H1 (cell line): Measurements from ENCODE around the gene MYO9B. TPM values are rescaled to one million over a fixed set of nuclear protein-coding genes. Genes with fewer than 3 reads are reported as not detected.

Source experiments
- CTBP2 ChIP-seq: IDR thresholded peaks from 2 replicates; pipeline ENCODE4 v1.7.0; 2011; ENCODE audit warnings: borderline replicate concordance, mild to moderate bottlenecking, moderate library complexity, mixed read lengths, low read length; ENCODE audit not compliant: insufficient read depth, insufficient read length
- E2F6 ChIP-seq: IDR thresholded peaks from 2 replicates; pipeline ENCODE4 v1.6.1; 2012; ENCODE audit warnings: inconsistent platforms
- EP300 ChIP-seq, 2 experiments: IDR thresholded peaks; 1 replicate in 1 of 2; 2 replicates in 1 of 2; pipeline ENCODE4 v1.6.1; 2011 to 2012; ENCODE audit warnings: low read depth in 2 of 2, low read length in 2 of 2, mild to moderate bottlenecking in 2 of 2, borderline replicate concordance in 1 of 2, inconsistent platforms in 1 of 2, moderate library complexity in 1 of 2
- KDM5A ChIP-seq: fragments of 200-600 bp; IDR thresholded peaks from 2 replicates; pipeline ENCODE4 v1.7.1; 2012; ENCODE audit warnings: mild to moderate bottlenecking, low read length, inconsistent platforms, mixed read lengths
- MAFK ChIP-seq: IDR thresholded peaks from 2 replicates; pipeline ENCODE4 v1.6.1; 2012; ENCODE audit warnings: low read depth, mild to moderate bottlenecking, improper control_type of control experiment, low read length
- NANOG ChIP-seq: IDR thresholded peaks from 2 replicates; pipeline ENCODE4 v1.6.1; 2011; ENCODE audit warnings: low read length, low read depth, mild to moderate bottlenecking, inconsistent platforms; ENCODE audit not compliant: insufficient read depth, poor library complexity, severe bottlenecking
- TEAD4 ChIP-seq: IDR thresholded peaks from 2 replicates; pipeline ENCODE4 v1.6.1; 2012; ENCODE audit warnings: low read depth, low read length, inconsistent platforms, mixed read lengths
- USF2 ChIP-seq: IDR thresholded peaks from 2 replicates; pipeline ENCODE4 v1.6.1; 2011; ENCODE audit warnings: low read length, improper control_type of control experiment
- polyA plus RNA-seq, 7 experiments: library from polyadenylated mRNA; depleted of rRNA in 3 of 7; stranded (reverse) in 5 of 7; unstranded in 2 of 7; fragments of >200 nt in 5 of 7; fragments of 200-250 nt in 2 of 7; gene quantifications; 1 replicate in 5 of 7; 2 replicates in 1 of 7; 4 replicates in 1 of 7; pipeline versions ENCODE4 v1.2.1 to v1.2.3, GENCODE V29; 2011 to 2013; ENCODE audit warnings: missing spikeins in 2 of 7, mixed read lengths in 2 of 7
- total RNA-seq: library from RNA; stranded (reverse); fragmentation: NEBNext Ultra II Directional; extraction: Animal tissue kit (Norgen Biotek cat#: 25700); gene quantifications from 2 replicates; pipeline ENCODE4 v1.2.1, GENCODE V29; 2021

MYO9B gene
- total and polyA plus RNA-seq, 2 of the 8 experiments (the other 6 are each of a cell fraction or from before 2014, with no cell fraction given): 27.6 to 77.1 TPM

GRCh38 chr19:17070421-17070820 is 5.2 kb upstream of the MYO9B start (continued):
- TF ChIP-seq EP300 (IDR thresholded peaks at IDR 0.05; ENCODE audit: borderline replicate concordance in 1 of 2, low read depth in 2 of 2, low read length in 2 of 2) (no peak), KDM5A (no peak), TEAD4 (no peak), USF2 (no peak), NANOG (no peak), MAFK (no peak), CTBP2 (no peak), E2F6 (no peak)
